Left forelimb (tissue), 1 donor: ENCODE measurements around the gene ITPR2.

Experiments used
- DNase-seq: peaks from one replicate; pipeline ENCODE4 v3.0.0-alpha.2; 2018; ENCODE audit warnings: low spot score

Gene ITPR2

GRCh38 chr12:26821212-26821701 is 11.7 kb downstream of the ITPR2 start:
- no peak for DNase-seq

DNA sequence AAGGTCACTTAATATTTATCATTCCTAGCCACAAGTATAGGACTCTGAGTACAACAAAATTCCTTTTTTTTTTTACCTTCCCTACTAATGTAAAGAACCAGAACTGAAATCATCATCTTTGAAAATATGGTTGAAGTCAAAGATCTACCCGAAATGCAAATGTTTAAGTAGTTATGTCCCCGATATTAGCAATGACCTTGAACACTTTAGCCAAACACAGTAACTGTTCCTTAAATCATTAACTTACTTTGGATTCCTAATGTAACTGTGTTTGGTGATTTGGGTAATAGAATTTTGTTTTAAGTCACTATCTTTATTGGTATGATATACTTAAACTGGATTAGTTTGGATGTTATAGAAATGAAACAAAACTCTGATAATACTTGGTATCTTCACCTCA is 14.4 kb downstream of the ITPR2 start:
- DNase-seq = no peak

- DNase-seq = no peak
Observed at GRCh38 chr12:26818201-26818600, 14.8 kb downstream of the ITPR2 start.

DNA sequence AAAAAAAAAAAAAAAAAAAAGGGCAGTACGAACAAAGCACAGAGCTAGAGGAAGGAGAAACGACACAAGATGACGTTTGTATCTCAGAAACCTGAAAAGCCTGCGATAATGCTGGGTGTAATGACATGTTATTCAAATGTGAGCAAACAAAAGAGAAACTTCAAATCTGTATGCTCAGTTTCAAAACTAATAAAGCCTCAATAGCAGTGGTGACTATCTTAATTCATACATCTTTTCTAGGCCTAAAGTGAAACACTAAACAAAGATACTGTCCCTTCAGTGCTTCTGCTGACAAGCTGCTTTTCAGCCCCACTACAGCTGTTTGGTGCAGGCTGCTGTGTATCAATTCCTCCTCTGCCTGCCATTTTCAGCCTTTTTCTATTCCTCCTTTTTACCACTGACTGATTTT is 15.8 kb downstream of the ITPR2 start:
- DNase-seq = no peak

- DNase-seq = no peak
Observed at GRCh38 chr12:26813812-26814211, 19.2 kb downstream of the ITPR2 start.

DNA sequence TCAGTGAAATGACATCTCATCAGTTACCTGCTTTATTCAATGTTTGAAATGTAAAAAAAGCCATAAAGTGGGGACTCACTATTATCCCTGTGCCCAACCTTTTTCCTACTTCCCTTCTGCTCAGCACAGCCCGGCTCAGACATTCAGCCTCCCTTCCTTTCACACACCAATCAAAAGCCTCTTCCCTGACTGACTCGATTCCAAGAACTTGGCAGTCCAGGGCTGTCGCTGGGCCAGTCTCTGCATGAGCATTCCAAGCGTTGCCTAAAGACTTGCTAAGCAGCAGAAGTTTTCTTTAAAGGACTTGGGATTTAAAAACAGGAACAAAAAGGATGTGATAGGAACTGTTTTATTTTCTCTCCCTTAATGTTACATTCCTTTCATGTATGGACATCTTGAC is 22.7 kb downstream of the ITPR2 start:
- no peak for DNase-seq

DNA sequence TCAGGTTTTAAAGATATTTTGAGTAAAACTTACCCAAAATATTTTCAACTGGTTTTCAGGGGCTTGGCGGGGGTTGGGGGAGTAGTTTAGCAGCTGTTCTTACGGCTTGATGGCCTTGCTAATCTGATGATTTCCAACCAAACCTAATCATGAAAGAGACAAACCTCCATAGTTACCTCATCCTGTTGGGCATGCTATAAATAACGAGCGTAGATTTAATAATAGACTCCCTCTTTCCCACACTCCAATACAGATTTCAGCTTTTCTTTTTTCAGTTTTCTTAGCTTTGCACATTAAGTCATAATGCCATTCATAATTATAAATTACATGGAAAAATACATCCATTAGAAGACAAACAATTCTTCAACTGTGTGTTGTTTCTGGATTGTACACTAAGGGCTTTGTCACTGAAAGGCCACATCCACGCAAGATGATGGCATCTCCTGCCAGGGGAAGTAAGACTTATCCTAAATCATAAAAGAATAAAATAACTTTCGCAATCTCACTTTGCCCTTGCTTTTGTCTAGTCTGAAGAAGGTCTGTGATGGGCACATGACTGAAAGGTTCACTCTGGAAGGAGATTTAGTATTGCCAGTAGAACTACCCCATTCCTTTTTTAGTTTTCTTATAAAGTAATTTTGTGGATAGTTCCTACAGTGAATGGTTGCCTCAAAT is 23.2 kb downstream of the ITPR2 start:
- no peak for DNase-seq

GRCh38 chr12:26808766-26809476 is 24.1 kb downstream of the ITPR2 start:
- no peak for DNase-seq

GRCh38 chr12:26807292-26807691 is 25.7 kb downstream of the ITPR2 start:
- no peak for DNase-seq

- DNase-seq = no peak
Observed at GRCh38 chr12:26806556-26806955, 26.4 kb downstream of the ITPR2 start.

DNA sequence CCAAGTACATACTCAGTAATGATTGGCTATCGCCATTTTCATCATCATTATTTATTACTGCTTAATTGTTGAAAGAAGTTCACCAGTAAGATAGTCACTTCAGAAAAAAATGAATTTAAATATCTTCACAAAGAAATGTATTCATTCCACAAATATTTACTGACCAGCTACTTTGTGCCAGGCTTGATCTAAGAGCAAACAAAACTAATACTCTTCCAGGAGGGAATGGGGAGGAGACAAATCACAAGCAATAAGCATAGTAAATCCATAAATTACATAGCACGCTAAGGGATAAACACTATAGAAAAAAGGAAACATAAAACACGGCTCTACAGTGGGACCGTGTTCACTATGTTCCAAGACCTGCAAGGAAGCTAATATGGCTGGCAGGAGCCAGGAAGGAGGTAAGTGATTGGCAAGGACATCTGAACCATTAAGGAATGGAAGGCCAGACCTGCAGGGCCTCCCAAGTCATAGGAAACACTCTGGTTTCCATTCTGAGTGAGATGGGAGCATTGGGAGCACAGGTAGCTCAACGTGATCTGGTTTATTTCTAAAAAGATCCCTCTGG is 27.5 kb downstream of the ITPR2 start:
- DNase-seq = no peak

DNA sequence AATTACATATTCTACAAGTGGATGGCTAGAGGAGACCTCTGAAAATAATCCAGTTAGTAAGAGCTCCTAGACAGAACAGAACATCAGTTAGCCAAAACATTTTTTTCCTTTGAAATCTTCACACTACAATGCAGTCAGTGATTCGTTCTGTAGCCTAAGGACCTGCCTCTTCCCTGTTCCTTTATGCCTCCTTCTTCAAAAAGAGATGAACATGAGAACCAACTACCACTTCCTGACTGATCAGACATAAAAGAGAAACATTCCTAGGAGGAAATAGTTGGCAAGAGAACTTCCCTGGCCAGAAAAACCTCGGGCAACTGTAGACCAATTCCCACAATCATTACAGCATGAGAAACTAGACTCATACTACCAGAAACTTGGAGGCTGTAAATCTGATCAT is 29.4 kb downstream of the ITPR2 start:
- no peak for DNase-seq

DNA sequence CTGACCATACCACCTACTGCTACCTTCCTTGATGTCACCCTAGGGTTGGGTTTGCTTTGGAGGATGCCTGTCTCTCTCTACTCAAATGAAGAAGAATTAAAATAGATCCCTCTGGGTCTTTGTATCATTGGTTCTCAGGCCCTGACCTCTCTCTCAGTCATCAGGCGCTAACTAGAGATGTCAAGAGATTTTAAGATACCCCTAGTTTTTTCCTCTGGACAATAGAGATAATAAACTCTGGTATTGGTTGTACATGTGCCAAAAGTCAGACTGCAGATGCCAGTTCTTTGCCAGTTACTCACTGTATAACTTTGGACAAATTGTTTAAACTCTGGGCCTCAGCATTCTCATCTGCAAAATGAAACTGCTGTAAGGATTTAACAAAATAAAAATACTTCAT is 31.5 kb downstream of the ITPR2 start:
- no peak for DNase-seq

- DNase-seq = no peak
Observed at GRCh38 chr12:26800858-26801257, 32.1 kb downstream of the ITPR2 start.

GRCh38 chr12:26800347-26800746 is 32.6 kb downstream of the ITPR2 start:
- no peak for DNase-seq

DNA sequence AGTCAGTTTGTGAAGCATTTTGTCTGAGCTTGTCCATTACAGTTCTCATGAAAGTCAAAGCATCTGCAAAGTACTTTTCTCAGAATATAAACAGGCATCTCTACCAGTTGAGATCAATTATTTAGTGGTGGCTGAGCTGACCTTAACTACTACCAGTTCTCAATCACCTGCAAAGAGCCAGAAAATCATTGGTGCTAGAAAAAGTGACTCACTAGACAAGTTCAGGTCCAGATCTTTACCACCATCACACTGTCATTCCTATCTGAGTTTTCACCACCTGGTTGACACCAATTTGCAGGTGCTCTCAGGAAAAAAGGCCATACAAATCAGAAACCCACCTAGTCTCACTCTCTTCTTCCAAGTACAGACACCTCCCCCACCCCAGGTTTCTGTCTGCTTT is 33.3 kb downstream of the ITPR2 start:
- DNase-seq = no peak

DNA sequence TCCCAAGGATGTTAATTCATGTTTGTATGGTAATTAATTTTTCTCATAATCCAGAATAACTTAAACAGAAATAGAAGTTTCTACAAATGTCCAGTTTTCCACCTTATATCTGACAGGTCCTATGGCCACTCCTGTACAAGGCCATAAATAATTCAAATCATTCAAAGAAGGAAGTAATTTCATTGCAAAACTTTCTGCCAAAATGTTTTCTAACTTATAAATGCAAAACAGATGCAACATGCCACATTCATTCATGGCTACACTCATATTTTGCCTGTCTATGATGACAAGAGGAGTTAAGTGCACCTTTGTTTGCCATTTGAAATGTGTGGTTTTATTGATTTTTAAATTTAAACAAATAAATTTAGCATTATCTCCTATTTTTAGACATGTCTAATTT is 34.4 kb downstream of the ITPR2 start:
- no peak for DNase-seq

DNA sequence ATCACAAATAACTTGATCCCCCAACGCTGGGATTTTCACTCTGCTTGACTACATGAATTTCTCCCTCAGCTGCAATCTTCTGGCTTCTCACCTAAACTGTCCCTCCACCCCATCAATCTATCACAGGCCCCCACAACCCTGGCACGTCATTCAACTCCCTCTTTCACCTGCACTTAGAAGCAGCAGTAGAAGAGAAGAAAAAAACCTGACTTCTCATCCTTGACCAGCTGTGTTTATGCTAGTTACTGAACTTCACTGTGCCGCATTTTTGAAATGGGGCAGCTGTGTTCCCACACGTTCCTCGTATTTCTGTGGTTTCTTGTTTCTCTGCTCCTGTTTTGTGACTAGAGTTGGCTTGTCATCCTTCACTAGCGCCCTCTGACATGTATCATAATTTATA is 35.0 kb downstream of the ITPR2 start:
- DNase-seq = no peak

DNA sequence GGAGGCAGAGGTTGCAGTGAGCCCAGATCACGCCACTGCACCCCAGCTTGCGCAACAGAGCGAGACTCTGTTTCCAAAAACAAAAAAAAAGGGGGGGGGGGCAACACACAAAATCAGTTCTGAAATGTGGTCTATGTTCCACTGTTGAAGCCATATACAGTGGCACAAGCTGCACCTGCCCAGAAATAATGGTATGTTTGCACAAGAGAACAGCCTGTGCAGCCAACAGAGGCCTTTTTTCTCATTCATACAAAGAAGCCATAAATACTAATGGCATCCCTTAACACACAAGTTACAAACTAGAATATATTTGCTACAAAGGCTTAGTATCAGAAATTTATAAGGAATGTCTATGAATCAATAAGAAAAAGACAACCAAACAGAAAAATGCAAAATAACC is 37.1 kb downstream of the ITPR2 start:
- no peak for DNase-seq

DNA sequence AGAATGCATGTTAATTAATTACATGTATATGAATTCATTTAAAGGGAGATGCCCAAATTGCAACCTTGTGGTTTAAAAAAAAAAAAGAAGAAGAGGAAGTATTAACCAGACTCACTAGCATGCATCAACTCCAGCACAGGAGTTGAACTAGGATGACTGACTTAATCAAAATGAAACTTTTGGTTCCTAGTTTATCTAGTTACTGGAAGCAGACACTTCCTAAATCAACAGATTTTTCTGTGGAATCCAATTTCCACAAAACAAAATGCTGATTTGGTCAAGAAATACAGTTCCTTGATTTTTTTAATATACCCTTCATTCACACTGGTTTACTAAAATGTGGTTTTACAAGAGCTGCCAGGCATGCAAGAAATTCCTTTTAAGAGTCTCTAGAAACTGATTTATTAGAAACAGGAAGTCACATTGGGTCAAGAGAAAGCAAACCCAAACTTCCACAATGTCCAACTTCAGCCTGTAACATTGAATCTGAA is 41.6 kb downstream of the ITPR2 start:
- DNase-seq = no peak

GRCh38 chr12:26790645-26790994 is 42.4 kb downstream of the ITPR2 start:
- no peak for DNase-seq

DNA sequence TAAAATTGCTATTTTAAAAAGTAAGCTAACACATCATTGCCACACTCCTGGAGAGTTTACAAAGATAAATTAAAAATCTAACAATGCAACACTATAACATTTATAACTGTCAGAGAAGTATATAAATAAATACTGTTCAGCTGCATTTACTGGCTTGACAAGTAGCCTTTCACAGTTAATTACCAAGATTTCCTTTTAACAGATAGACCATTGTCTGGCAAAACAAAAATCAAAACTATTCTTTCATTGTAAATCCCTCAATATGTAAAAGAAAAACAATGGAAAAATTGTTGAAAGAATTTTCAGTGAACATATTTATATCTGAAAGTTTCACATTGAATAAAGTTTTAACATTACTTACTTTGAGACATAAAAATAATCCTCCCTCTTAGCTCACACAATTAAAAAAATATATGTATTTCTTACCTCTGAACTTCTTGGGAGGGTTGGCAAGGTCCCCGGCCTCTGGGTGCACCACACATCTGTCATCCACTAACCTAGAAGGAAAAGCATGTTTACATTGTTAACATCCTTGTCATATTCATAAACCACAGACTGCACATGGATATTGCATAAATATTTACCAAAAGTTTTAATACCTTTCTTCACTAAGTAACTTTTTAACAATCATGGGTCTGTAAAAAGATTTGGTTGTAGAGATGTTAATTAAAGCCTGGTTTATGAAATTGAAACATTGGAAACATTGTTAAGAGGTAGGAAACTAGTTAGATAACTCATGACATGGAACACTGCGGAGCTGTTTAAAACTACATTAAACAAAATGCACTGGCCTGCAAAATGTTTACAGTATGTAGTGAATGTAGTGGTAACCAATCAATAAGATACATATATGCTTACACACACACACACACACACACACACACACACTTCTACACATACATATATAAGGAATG is 43.0 kb downstream of the ITPR2 start:
- DNase-seq = no peak
